ENCODE results near the gene C14orf132. TPM values are rescaled to one million over a fixed set of nuclear protein-coding genes. Genes with fewer than 3 reads are reported as not detected.
A peak's percentile ranks its signal among the peaks of the same experiment; 100 is the strongest.

C14orf132 gene
- total RNA-seq, 2 experiments from 2014 or later = 1.6 to 2.3 TPM

- peaks cover 3% of the 10 kb centered on the region for H3K9me3 Mint-ChIP-seq
- no peak overlapping the region for H3K4me3 Mint-ChIP-seq
- CTCF ChIA-PET = no interaction called here
- peaks cover 1% of the 10 kb centered on the region for H3K27me3 Mint-ChIP-seq
- peaks cover 40% of the 10 kb centered on the region for H3K4me1 Mint-ChIP-seq (ENCODE audit: low read depth)
- H3K27ac Mint-ChIP-seq = no peak overlapping the region
- no peaks in the 10 kb centered on the region for H3K36me3 Mint-ChIP-seq (ENCODE audit: low read depth)
- intact Hi-C loops (cut with micrococcal nuclease) = no loop called here
- no peak for TF ChIP-seq CTCF (IDR thresholded peaks at IDR 0.05)
- no peak for ATAC-seq
- no peak for DNase-seq
- POLR2A ChIA-PET = no interaction called here
Observed at GRCh38 chr14:96121660-96122395, 82.7 kb downstream of the C14orf132 start.

GRCh38 chr14:96122496-96122895 lies 83.3 kb downstream of the C14orf132 start:
- no peak for TF ChIP-seq CTCF (IDR thresholded peaks at IDR 0.05)
- intact Hi-C loops (cut with micrococcal nuclease) = no loop called here
- DNase-seq (no peak), ATAC-seq (no peak)
- no peaks in the 10 kb centered on the region for H3K36me3 Mint-ChIP-seq (ENCODE audit: low read depth)
- H3K27ac Mint-ChIP-seq = no peak overlapping the region
- CTCF ChIA-PET = no interaction called here
- peaks cover 37% of the 10 kb centered on the region for H3K4me1 Mint-ChIP-seq (ENCODE audit: low read depth)
- no peak overlapping the region for H3K4me3 Mint-ChIP-seq
- H3K9me3 Mint-ChIP-seq = peaks cover 3% of the 10 kb centered on the region
- peaks cover 1% of the 10 kb centered on the region for H3K27me3 Mint-ChIP-seq
- POLR2A ChIA-PET = no interaction called here

- DNase-seq (no peak), ATAC-seq (no peak)
- ChIA-PET POLR2A (no interaction called here), CTCF (interaction anchor here (2.5 kb wide), 1 partner anchor 24 kb away, joined by 8 read pairs; no protein-coding TSS in a partner anchor)
- no peak overlapping the region for H3K27ac Mint-ChIP-seq
- H3K9me3 Mint-ChIP-seq = no peaks in the 10 kb centered on the region
- intact Hi-C loops (cut with micrococcal nuclease) = no loop called here
- H3K4me3 Mint-ChIP-seq = no peak overlapping the region
- no peak for TF ChIP-seq CTCF (IDR thresholded peaks at IDR 0.05)
- no peaks in the 10 kb centered on the region for H3K27me3 Mint-ChIP-seq
- H3K4me1 Mint-ChIP-seq (ENCODE audit: low read depth) = peaks cover 25% of the 10 kb centered on the region
- no peaks in the 10 kb centered on the region for H3K36me3 Mint-ChIP-seq (ENCODE audit: low read depth)
Observed at GRCh38 chr14:96125536-96125935, 86.4 kb downstream of the C14orf132 start.

GRCh38 chr14:96126339-96126782 lies 87.2 kb downstream of the C14orf132 start:
- DNase-seq (peak; percentile 49), ATAC-seq (peak; percentile 82)
- peak overlapping the region; percentile 5 for H3K4me3 Mint-ChIP-seq
- no peaks in the 10 kb centered on the region for H3K27me3 Mint-ChIP-seq
- TF ChIP-seq CTCF (IDR thresholded peaks at IDR 0.05) = no peak
- H3K4me1 Mint-ChIP-seq (ENCODE audit: low read depth) = peaks cover 25% of the 10 kb centered on the region
- no peaks in the 10 kb centered on the region for H3K36me3 Mint-ChIP-seq (ENCODE audit: low read depth)
- intact Hi-C loops (cut with micrococcal nuclease) = no loop called here
- ChIA-PET CTCF (interaction anchor here (0.9 to 2.5 kb wide), 2 partner anchors 25 to 150 kb away, joined by 3 to 8 read pairs; no protein-coding TSS in a partner anchor), POLR2A (no interaction called here)
- no peaks in the 10 kb centered on the region for H3K9me3 Mint-ChIP-seq
- peak overlapping the region; percentile 51 for H3K27ac Mint-ChIP-seq

DNA sequence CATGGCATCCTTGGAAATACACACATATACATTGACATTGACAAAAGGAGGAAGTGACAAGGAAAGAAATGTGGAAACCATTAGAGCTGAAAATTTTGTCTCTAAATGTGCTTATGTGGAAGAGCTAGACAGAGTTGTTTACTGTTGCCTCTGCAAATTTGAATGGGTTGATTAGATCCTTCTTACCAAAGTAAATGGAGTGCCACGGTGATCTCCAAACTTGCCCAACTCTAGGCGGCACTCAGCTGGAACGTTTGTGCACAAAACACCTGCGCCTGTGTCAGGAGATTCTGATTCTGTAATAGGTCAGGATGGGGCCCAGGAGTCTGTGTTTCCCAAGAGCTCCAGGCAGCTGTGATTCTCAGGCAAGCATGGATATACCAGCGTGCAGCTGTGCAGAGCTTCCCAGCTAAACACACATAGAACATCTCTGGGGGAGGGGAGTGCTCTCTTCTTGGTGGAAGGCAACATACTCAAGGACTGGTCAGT lies 87.7 kb downstream of the C14orf132 start:
- no peak for DNase-seq
- no peak overlapping the region for H3K4me3 Mint-ChIP-seq
- H3K4me1 Mint-ChIP-seq (ENCODE audit: low read depth) = peaks cover 25% of the 10 kb centered on the region
- ATAC-seq = no peak
- ChIA-PET POLR2A (interaction anchor here (1.0 kb wide), 1 partner anchor 10 kb away, joined by 3 read pairs; no protein-coding TSS in a partner anchor), CTCF (interaction anchor here (0.9 to 2.5 kb wide), 2 partner anchors 26 to 149 kb away, joined by 3 to 8 read pairs; no protein-coding TSS in a partner anchor)
- peak overlapping the region; percentile 51 for H3K27ac Mint-ChIP-seq
- no peaks in the 10 kb centered on the region for H3K9me3 Mint-ChIP-seq
- H3K27me3 Mint-ChIP-seq = no peaks in the 10 kb centered on the region
- no peak for TF ChIP-seq CTCF (IDR thresholded peaks at IDR 0.05)
- H3K36me3 Mint-ChIP-seq (ENCODE audit: low read depth) = no peaks in the 10 kb centered on the region
- intact Hi-C loops (cut with micrococcal nuclease) = no loop called here
